NCI-H2081 treated with DMSO at 0.1 percent for 48 hours (cell line): ENCODE measurements around the gene SNX2.
"Not testable (repeated sequence)": the region's sequence is repeated elsewhere in the genome, so short reads cannot be mapped to it uniquely, and the experiment has no call there.

Source experiments
- DNase-seq: peaks from one replicate; lab custom pipeline; 2025; lab: John Stamatoyannopoulos, UW

The SNX2 gene

GRCh38 chr5:122774861-122775549 lies at the start of gene SNX2:
SNX2 (plus strand) TSS chr5:122775080; CDS start chr5:122775104, 24 bp downstream.
- no peak for DNase-seq

GRCh38 chr5:122727112-122727541 lies 47.8 kb upstream of the SNX2 start:
- DNase-seq, result no peak

GRCh38 chr5:122730037-122730436 lies 44.8 kb upstream of the SNX2 start:
- DNase-seq, result no peak

- no peak for DNase-seq
These were observed 44.4 kb upstream of the SNX2 start for GRCh38 chr5:122730456-122730855.

GRCh38 chr5:122736086-122736845 lies 38.6 kb upstream of the SNX2 start:
- DNase-seq, result no peak

GRCh38 chr5:122738088-122738487 lies 36.8 kb upstream of the SNX2 start:
- DNase-seq, result no peak

GRCh38 chr5:122741681-122742080 lies 33.2 kb upstream of the SNX2 start:
- DNase-seq, result no peak

- DNase-seq, result no peak
These were observed 31.6 kb upstream of the SNX2 start for GRCh38 chr5:122743261-122743660.

- no peak for DNase-seq
These were observed 29.3 kb upstream of the SNX2 start for GRCh38 chr5:122745597-122745996.

GRCh38 chr5:122749886-122750285 lies 25.0 kb upstream of the SNX2 start:
- no peak for DNase-seq

- no peak for DNase-seq
These were observed 23.5 kb upstream of the SNX2 start for GRCh38 chr5:122751293-122751782.

- no peak for DNase-seq
These were observed 21.4 kb upstream of the SNX2 start for GRCh38 chr5:122753500-122753899.

- DNase-seq, result no peak
These were observed 19.1 kb upstream of the SNX2 start for GRCh38 chr5:122755783-122756182.

- DNase-seq, result no peak
These were observed 18.5 kb upstream of the SNX2 start for GRCh38 chr5:122756264-122756911.

GRCh38 chr5:122757285-122757684 lies 17.6 kb upstream of the SNX2 start:
- no peak for DNase-seq

- DNase-seq, result no peak
These were observed 15.4 kb upstream of the SNX2 start for GRCh38 chr5:122759241-122760070.

GRCh38 chr5:122760236-122760635 lies 14.6 kb upstream of the SNX2 start:
- no peak for DNase-seq

GRCh38 chr5:122761115-122761514 lies 13.8 kb upstream of the SNX2 start:
- no peak for DNase-seq

- DNase-seq, result not testable (repeated sequence)
These were observed 13.0 kb upstream of the SNX2 start for GRCh38 chr5:122761896-122762295.

- no peak for DNase-seq
These were observed 8.8 kb upstream of the SNX2 start for GRCh38 chr5:122766130-122766529.

GRCh38 chr5:122770477-122770876 lies 4.4 kb upstream of the SNX2 start:
- DNase-seq, result no peak

- no peak for DNase-seq
These were observed 2.4 kb upstream of the SNX2 start for GRCh38 chr5:122772446-122772845.
